Progenitor cell of endocrine pancreas (in vitro differentiated cells): ENCODE data around the gene HMMR. TPM values are rescaled to one million over a fixed set of nuclear protein-coding genes. Genes with fewer than 3 reads are reported as not detected.

ENCODE experiments used
- DNase-seq: peaks from one replicate; pipeline ENCODE4 v3.0.0; 2021; ENCODE audit warnings: low spot score; ENCODE audit not compliant: unreplicated experiment
- H3K27ac Mint-ChIP-seq: 2 replicates; pipeline ENCODE4 v1.8.0; 2021; ENCODE audit warnings: mild to moderate bottlenecking, moderate library complexity, mixed read lengths
- H3K27me3 Mint-ChIP-seq: 2 replicates; pipeline ENCODE4 v1.8.0; 2021; ENCODE audit warnings: mixed read lengths
- H3K36me3 Mint-ChIP-seq: 2 replicates; pipeline ENCODE4 v1.8.0; 2022; ENCODE audit warnings: mixed read lengths; ENCODE audit not compliant: insufficient read depth
- H3K4me1 Mint-ChIP-seq: 2 replicates; pipeline ENCODE4 v1.8.0; 2021; ENCODE audit warnings: low read depth, mixed read lengths
- H3K4me3 Mint-ChIP-seq: 2 replicates; pipeline ENCODE4 v1.8.0; 2021; ENCODE audit warnings: low read depth, mild to moderate bottlenecking, moderate library complexity, mixed read lengths
- H3K9me3 Mint-ChIP-seq: 2 replicates; pipeline ENCODE4 v1.8.0; 2021; ENCODE audit warnings: low read depth, mixed read lengths
- CTCF ChIP-seq: fragments of 200-600 bp; sonication (generic); IDR thresholded peaks from one replicate; pipeline ENCODE4 v1.5.0; 2021; ENCODE audit warnings: antibody characterized with exemption, mild to moderate bottlenecking; ENCODE audit not compliant: unreplicated experiment
- total RNA-seq: library from RNA; stranded (reverse); gene quantifications from 2 replicates; pipeline ENCODE4 v1.2.1, GENCODE V29; 2021

Gene HMMR
- total RNA-seq, 1 donor from 2014 or later, result 15.0 TPM

- Mint-ChIP-seq H3K36me3 (peaks cover 14% of the 10 kb centered on the region), H3K27ac (no peak overlapping the region), H3K4me1 (no peaks in the 10 kb centered on the region), H3K9me3 (no peaks in the 10 kb centered on the region), H3K4me3 (no peak overlapping the region), H3K27me3 (no peaks in the 10 kb centered on the region)
- peak; percentile 31 for TF ChIP-seq CTCF
- no peak for DNase-seq
These were observed 13.3 kb downstream of the HMMR start for GRCh38 chr5:163473635-163474243.

DNA sequence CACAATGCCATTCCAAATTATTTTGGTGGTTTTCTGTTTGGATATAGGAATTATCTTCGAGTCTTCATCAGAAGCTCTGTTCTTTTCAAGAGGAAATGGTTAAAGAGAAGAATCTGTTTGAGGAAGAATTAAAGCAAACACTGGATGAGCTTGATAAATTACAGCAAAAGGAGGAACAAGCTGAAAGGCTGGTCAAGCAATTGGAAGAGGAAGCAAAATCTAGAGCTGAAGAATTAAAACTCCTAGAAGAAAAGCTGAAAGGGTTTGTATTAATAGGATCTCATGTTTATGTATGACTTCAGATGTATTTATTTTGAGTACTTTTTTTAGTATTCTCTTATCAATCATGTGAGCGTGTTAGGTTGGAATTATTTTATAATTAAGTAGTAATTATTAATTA, 15.0 kb downstream of the HMMR start:
- Mint-ChIP-seq H3K9me3 (no peaks in the 10 kb centered on the region), H3K36me3 (peaks cover 14% of the 10 kb centered on the region), H3K4me1 (no peaks in the 10 kb centered on the region), H3K27me3 (no peaks in the 10 kb centered on the region), H3K27ac (no peak overlapping the region), H3K4me3 (no peak overlapping the region)
- DNase-seq, result no peak
- TF ChIP-seq CTCF, result no peak

- no peak for TF ChIP-seq CTCF
- H3K4me1 Mint-ChIP-seq, result no peaks in the 10 kb centered on the region
- H3K36me3 Mint-ChIP-seq, result peaks cover 13% of the 10 kb centered on the region
- no peak overlapping the region for H3K27ac Mint-ChIP-seq
- no peak for DNase-seq
- H3K27me3 Mint-ChIP-seq, result no peaks in the 10 kb centered on the region
- no peaks in the 10 kb centered on the region for H3K9me3 Mint-ChIP-seq
- H3K4me3 Mint-ChIP-seq, result no peak overlapping the region
These were observed 17.9 kb downstream of the HMMR start for GRCh38 chr5:163478126-163478981.

DNA sequence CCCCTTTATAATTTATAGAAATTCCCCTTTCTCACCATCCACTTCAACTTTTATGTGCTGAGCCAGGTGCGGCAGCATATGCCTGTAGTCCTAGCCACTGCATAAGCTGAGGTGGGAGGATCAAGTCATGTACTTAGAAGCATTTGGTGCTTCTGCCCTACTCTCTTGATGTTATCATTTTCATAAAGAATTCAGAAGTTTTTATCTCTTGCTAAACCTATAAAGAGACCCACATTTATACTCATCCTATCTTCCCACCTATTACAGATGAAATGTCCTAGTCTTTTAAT, 18.5 kb downstream of the HMMR start:
- Mint-ChIP-seq H3K36me3 (peaks cover 15% of the 10 kb centered on the region), H3K27ac (no peak overlapping the region), H3K4me3 (no peak overlapping the region), H3K4me1 (no peaks in the 10 kb centered on the region), H3K9me3 (no peaks in the 10 kb centered on the region), H3K27me3 (no peaks in the 10 kb centered on the region)
- no peak for TF ChIP-seq CTCF
- no peak for DNase-seq

DNA sequence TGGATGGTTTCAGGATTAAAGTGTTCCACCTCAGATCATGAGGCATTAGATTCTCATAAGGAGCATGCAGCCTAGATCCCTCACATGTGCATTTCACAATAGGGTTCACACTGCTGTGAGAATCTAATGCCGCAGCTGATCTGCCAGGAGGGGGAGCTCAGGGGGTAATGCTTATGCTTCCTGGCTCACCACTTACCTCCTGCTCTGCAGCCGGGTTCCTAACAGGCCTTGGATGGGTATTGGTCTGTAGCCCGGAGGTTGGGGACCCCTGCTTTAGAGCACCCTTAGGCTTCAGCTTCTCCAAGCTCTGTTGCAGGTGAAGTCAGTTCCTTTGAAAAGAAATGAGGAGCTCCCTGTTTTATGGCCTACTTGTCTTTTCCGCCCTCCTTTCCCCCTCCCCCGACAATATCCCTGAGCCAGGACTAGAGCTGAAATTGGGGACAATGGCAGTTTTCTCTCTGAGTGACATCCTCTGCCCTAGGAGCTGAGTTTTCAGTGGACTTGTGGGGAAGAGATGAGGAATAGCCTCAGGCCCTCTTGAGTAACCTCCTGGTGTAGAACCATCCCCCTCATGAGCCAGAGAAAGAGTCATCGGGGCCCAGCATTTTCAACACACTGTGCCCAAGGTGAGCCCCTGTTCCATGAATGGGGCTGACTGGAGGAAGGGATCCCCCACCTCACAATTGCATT, 28.8 kb downstream of the HMMR start:
- H3K4me3 Mint-ChIP-seq, result no peak overlapping the region
- H3K9me3 Mint-ChIP-seq, result peaks cover 6% of the 10 kb centered on the region
- H3K27me3 Mint-ChIP-seq, result no peaks in the 10 kb centered on the region
- H3K4me1 Mint-ChIP-seq, result no peaks in the 10 kb centered on the region
- no peak for TF ChIP-seq CTCF
- DNase-seq, result no peak
- H3K36me3 Mint-ChIP-seq, result peaks cover 23% of the 10 kb centered on the region
- H3K27ac Mint-ChIP-seq, result no peak overlapping the region
